Kidney epithelial cell (primary cell): ENCODE data around the gene SLIT1. TPM values are rescaled to one million over a fixed set of nuclear protein-coding genes. Genes with fewer than 3 reads are reported as not detected.

ENCODE experiments used
- DNase-seq: peaks from one replicate; pipeline ENCODE4 v3.0.0-alpha.2; 2010; ENCODE audit warnings: low read depth
- H3K27me3 ChIP-seq: 2 replicates; pipeline ENCODE4 v1.6.0; 2011; ENCODE audit warnings: low read length; ENCODE audit not compliant: control insufficient read depth, insufficient read depth
- H3K36me3 ChIP-seq: 2 replicates; pipeline ENCODE4 v1.5.1; 2011; ENCODE audit warnings: low read length; ENCODE audit not compliant: control insufficient read depth, insufficient read depth
- H3K4me3 ChIP-seq: 2 replicates; pipeline ENCODE4 v1.5.1; 2011; ENCODE audit warnings: low read depth, mild to moderate bottlenecking, control low read depth, low read length
- CTCF ChIP-seq: IDR thresholded peaks from 2 replicates; pipeline ENCODE4 v1.5.1; 2011; ENCODE audit warnings: mild to moderate bottlenecking, moderate library complexity, low read length, control low read depth, inconsistent platforms; ENCODE audit not compliant: insufficient read depth, poor library complexity, severe bottlenecking
- total RNA-seq: library from RNA; depleted of rRNA; stranded (reverse); fragments of >200 nt; gene quantifications from 2 replicates; pipeline ENCODE4 v1.2.3, GENCODE V29; 2015

The SLIT1 gene
- total RNA-seq, 1 donor from 2014 or later = 0.17 TPM

- Histone ChIP-seq H3K27me3 (peaks cover 2% of the 10 kb centered on the region), H3K36me3 (no peaks in the 10 kb centered on the region), H3K4me3 (no peak overlapping the region)
- no peak for DNase-seq
- TF ChIP-seq CTCF = no peak
Measured at GRCh38 chr10:97006364-97006763, 179.4 kb downstream of the SLIT1 start.

GRCh38 chr10:97005349-97005748 lies 180.4 kb downstream of the SLIT1 start:
- no peak for TF ChIP-seq CTCF
- no peak for DNase-seq
- Histone ChIP-seq H3K36me3 (no peaks in the 10 kb centered on the region), H3K27me3 (no peaks in the 10 kb centered on the region), H3K4me3 (no peak overlapping the region)

GRCh38 chr10:97004591-97004990 lies 181.2 kb downstream of the SLIT1 start:
- DNase-seq = no peak
- no peaks in the 10 kb centered on the region for H3K27me3 ChIP-seq
- TF ChIP-seq CTCF = no peak
- H3K36me3 ChIP-seq = no peaks in the 10 kb centered on the region
- no peak overlapping the region for H3K4me3 ChIP-seq

GRCh38 chr10:97003804-97004201 lies 182.0 kb downstream of the SLIT1 start:
- Histone ChIP-seq H3K27me3 (no peaks in the 10 kb centered on the region), H3K4me3 (no peak overlapping the region), H3K36me3 (no peaks in the 10 kb centered on the region)
- no peak for TF ChIP-seq CTCF
- no peak for DNase-seq

- no peak for DNase-seq
- Histone ChIP-seq H3K27me3 (no peaks in the 10 kb centered on the region), H3K4me3 (no peak overlapping the region), H3K36me3 (no peaks in the 10 kb centered on the region)
- TF ChIP-seq CTCF = no peak
Measured at GRCh38 chr10:97003151-97003803, 182.5 kb downstream of the SLIT1 start.

- no peaks in the 10 kb centered on the region for H3K36me3 ChIP-seq
- no peak for DNase-seq
- no peaks in the 10 kb centered on the region for H3K27me3 ChIP-seq
- no peak overlapping the region for H3K4me3 ChIP-seq
- no peak for TF ChIP-seq CTCF
Measured at GRCh38 chr10:97002670-97003069, 183.1 kb downstream of the SLIT1 start.
